K562 (cell line): ENCODE data around the gene WTIP. TPM values are rescaled to one million over a fixed set of nuclear protein-coding genes. Genes with fewer than 3 reads are reported as not detected.
"Not testable (repeated sequence)": the region's sequence is repeated elsewhere in the genome, so short reads cannot be mapped to it uniquely, and the experiment has no call there.

Experiments used
- ATAC-seq: fragments of 200-7000 bp; cut with Tn5 transposase; 3 replicates; pipeline ENCODE4 v1.9.1; 2020; ENCODE audit warnings: moderate library complexity
- BruUV-seq: library from RNA; stranded (reverse); fragments of 400-500 nt; replicated peaks from 2 replicates; lab custom pipeline; 2021; lab: Mats Ljungman, UMichigan
- CTCF ChIA-PET: fragments of 300-600 bp; formaldehyde crosslinking; extraction: SDS; loops from one replicate; lab custom pipeline; 2021; ENCODE audit warnings: low intra/inter-chr PET ratio; lab: Yijun Ruan, JAX
- POLR2A ChIA-PET: fragments of 300-600, 350-650 bp; sonication (Branson Sonifier 250); formaldehyde crosslinking; extraction: SDS; loops from one replicate; lab custom pipeline; 2021; ENCODE audit warnings: antibody characterized with exemption, inconsistent platforms; lab: Yijun Ruan, JAX
- DNase-seq, 4 experiments: peaks; one replicate each; pipeline versions ENCODE4 v3.0.0 to v3.0.0-alpha.2; 2011 to 2018; ENCODE audit warnings: low spot score in 3 of 4, mixed read lengths in 3 of 4; ENCODE audit errors: extremely low read depth in 1 of 4
- FAIRE-seq: peaks from 2 replicates; lab custom pipeline; 2011; peaks lifted over from hg19 to GRCh38; lab: Jason Lieb, UNC
- H2AFZ ChIP-seq: 2 replicates; pipeline ENCODE4 v1.6.0; 2011; ENCODE audit warnings: low read depth, low read length, control low read depth, inconsistent platforms
- H3K27ac ChIP-seq: fragments of 200-600 bp; 3 replicates; pipeline ENCODE4 v1.8.0; 2011; ENCODE audit warnings: low read depth, mild to moderate bottlenecking, control low read depth, inconsistent platforms, low read length, moderate library complexity, mixed read lengths; ENCODE audit errors: extremely low read depth
- H3K27me3 ChIP-seq, 2 experiments: fragments of 300-600 bp in 1 of 2; 2 replicates in 1 of 2; 3 replicates in 1 of 2; pipeline versions ENCODE4 v1.6.0 to v1.8.0; 2011; ENCODE audit warnings: inconsistent platforms in 2 of 2, low read length in 2 of 2, mild to moderate bottlenecking in 1 of 2, mixed read lengths in 1 of 2, moderate library complexity in 1 of 2; ENCODE audit not compliant: control insufficient read depth in 2 of 2, insufficient read depth in 2 of 2
- H3K36me3 ChIP-seq: fragments of 300-600 bp; 3 replicates; pipeline ENCODE4 v1.8.0; 2011; ENCODE audit warnings: mild to moderate bottlenecking, low read length, inconsistent platforms; ENCODE audit not compliant: control insufficient read depth, insufficient read depth
- H3K4me1 ChIP-seq, 2 experiments: fragments of 200-600 bp in 1 of 2; replicated peaks in 1 of 2; 2 replicates in 1 of 2; 3 replicates in 1 of 2; pipeline versions ENCODE4 v1.5.1 to v1.8.0; 2011; ENCODE audit warnings: inconsistent platforms in 2 of 2, low read length in 2 of 2, mild to moderate bottlenecking in 1 of 2, mixed read lengths in 1 of 2, moderate library complexity in 1 of 2; ENCODE audit not compliant: control insufficient read depth in 2 of 2, insufficient read depth in 2 of 2
- H3K4me2 ChIP-seq: 2 replicates; pipeline ENCODE4 v1.6.1; 2011; ENCODE audit warnings: low read length, control low read depth, inconsistent platforms, mixed read lengths; ENCODE audit not compliant: insufficient read depth
- H3K4me3 ChIP-seq: fragments of 200-600 bp; sonication (generic), shearing (Covaris generic); 2 replicates; pipeline ENCODE4 v1.5.1; 2016; ENCODE audit warnings: control low read depth, inconsistent platforms
- H3K79me2 ChIP-seq: fragments of 200-600 bp; 3 replicates; pipeline ENCODE4 v1.8.0; 2011; ENCODE audit warnings: low read length, inconsistent platforms; ENCODE audit not compliant: control insufficient read depth, insufficient read depth
- H3K9ac ChIP-seq, 2 experiments: 2 replicates each; pipeline versions ENCODE4 v1.6.0 to v1.6.1; 2011; ENCODE audit warnings: low read depth in 2 of 2, low read length in 2 of 2, control low read depth in 1 of 2, inconsistent platforms in 1 of 2, mild to moderate bottlenecking in 1 of 2, mixed read lengths in 1 of 2; ENCODE audit not compliant: insufficient read depth in 1 of 2
- H3K9me1 ChIP-seq: one replicate; pipeline ENCODE4 v1.6.0; 2011; ENCODE audit warnings: inconsistent platforms, mild to moderate bottlenecking, low read length, moderate library complexity; ENCODE audit not compliant: control insufficient read depth, insufficient read depth
- H3K9me3 ChIP-seq: replicated peaks from 2 replicates; pipeline ENCODE4 v1.5.1; 2011; ENCODE audit warnings: low read depth, low read length, inconsistent platforms; ENCODE audit not compliant: control insufficient read depth, insufficient read depth
- H4K20me1 ChIP-seq: replicated peaks from 2 replicates; pipeline ENCODE4 v1.6.1; 2011; ENCODE audit warnings: low read length, inconsistent platforms, mixed read lengths; ENCODE audit not compliant: control insufficient read depth, insufficient read depth
- SMC3 ChIP-seq: conservative IDR thresholded peaks from 2 replicates; pipeline ENCODE4 v1.6.1; 2011; ENCODE audit warnings: low read depth, low read length, improper control_type of control experiment; ENCODE audit not compliant: insufficient read depth
- WGBS: fragments of 100-300 bp; shearing (Covaris generic); methylation state at CpG from one replicate; pipeline ENCODE4 v1.1.6; 2016; ENCODE audit warnings: low coverage, mixed read lengths; ENCODE audit not compliant: insufficient coverage; ENCODE audit errors: missing lambda C conversion rate; 5-methylcytosine and 5-hydroxymethylcytosine counted together
- in situ Hi-C: fragments of 300-500 bp; cut with MboI; formaldehyde crosslinking; loops from 4 replicates; pipeline ENCODE4 v1.15.0; 2018; ENCODE audit warnings: inconsistent platforms, mixed read lengths
- intact Hi-C: fragments of 100-400 bp; cut with micrococcal nuclease; formaldehyde crosslinking; loops from 2 replicates; pipeline ENCODE4 v1.14.2; 2022
- polyA plus RNA-seq, 8 experiments: library from polyadenylated mRNA; depleted of rRNA in 4 of 8; stranded (reverse) in 5 of 8; unstranded in 3 of 8; fragments of >200 nt; fragmentation: Nextera tagmentation in 2 of 8; fragmentation: Illumina TruSeq in 1 of 8; extraction: Ambion mirVana in 2 of 8; extraction: Trizol in 1 of 8; gene quantifications; 2 replicates each; pipeline versions ENCODE4 v1.2.1 to v1.2.3, GENCODE V29; 2011 to 2014; ENCODE audit warnings: inconsistent platforms in 1 of 8, missing spikeins in 1 of 8
- total RNA-seq, 7 experiments: library from RNA; depleted of rRNA in 6 of 7; stranded (reverse); fragments of >200 nt in 6 of 7; fragmentation: Illumina TruSeq in 2 of 7; extraction: Trizol in 2 of 7; gene quantifications; 2 replicates each; pipeline versions ENCODE4 v1.2.1 to v1.2.3, GENCODE V29; 2011 to 2021; ENCODE audit warnings: low replicate concordance in 1 of 7

Gene WTIP
- total and polyA plus RNA-seq, 9 of the 15 experiments (the other 6 are each of a cell fraction or from before 2014, with no cell fraction given) = under 0.01 to 0.54 (median 0.27) TPM; not detected in 1

- H4K20me1 ChIP-seq, H2AFZ ChIP-seq, H3K4me3 ChIP-seq, H3K27ac ChIP-seq, CTCF ChIA-PET, ATAC-seq, H3K9me1 ChIP-seq, intact Hi-C loops, in situ Hi-C loops, H3K9me3 ChIP-seq, H3K4me2 ChIP-seq, H3K79me2 ChIP-seq, BruUV-seq, H3K9ac ChIP-seq, H3K27me3 ChIP-seq, DNase-seq, FAIRE-seq, POLR2A ChIA-PET, H3K4me1 ChIP-seq: not testable (repeated sequence)
- 100% methylated on average over 1 of the region's 5 CpGs for whole genome bisulfite sequencing
- H3K36me3 ChIP-seq = peaks cover 88% of the 10 kb centered on the region
These were observed 12.5 kb upstream of the WTIP start for GRCh38 chr19:34469026-34469425.

GRCh38 chr19:34471906-34472700 lies 9.5 kb upstream of the WTIP start:
- H3K4me2 ChIP-seq = no peak overlapping the region
- 95% methylated on average over 8 of the region's 8 CpGs for WGBS
- BruUV-seq = no TSS peak
- no peak overlapping the region for H2AFZ ChIP-seq
- H3K27me3 ChIP-seq = no peaks in the 10 kb centered on the region
- no peaks in the 10 kb centered on the region; a peak in 1 of 5 replicates for H3K4me1 ChIP-seq
- ChIA-PET CTCF (no interaction called here), POLR2A (interaction anchor here (0.6 to 0.9 kb wide), 2 partner anchors 18 to 574 kb away, joined by 3 read pairs; no protein-coding TSS in a partner anchor)
- ATAC-seq = no peak
- FAIRE-seq = no peak
- H3K36me3 ChIP-seq = peaks cover 58% of the 10 kb centered on the region
- no peak overlapping the region for H3K4me3 ChIP-seq
- H3K27ac ChIP-seq = no peak overlapping the region
- H3K9me1 ChIP-seq = no peaks in the 10 kb centered on the region
- in situ Hi-C loops = no loop called here
- no peaks in the 10 kb centered on the region for H3K9me3 ChIP-seq
- no peak for TF ChIP-seq SMC3
- no peaks in the 10 kb centered on the region for H3K79me2 ChIP-seq
- intact Hi-C loops = no loop called here
- DNase-seq = no peak
- no peak overlapping the region for H3K9ac ChIP-seq
- H4K20me1 ChIP-seq = peaks cover 4% of the 10 kb centered on the region; the same call in 1 of the 2 replicates
